Caco-2 (cell line): ENCODE data around the gene PACSIN2. TPM values are rescaled to one million over a fixed set of nuclear protein-coding genes. Genes with fewer than 3 reads are reported as not detected.

Experiments used
- BruUV-seq: library from RNA; stranded (reverse); fragments of 400-500 nt; replicated peaks from 2 replicates; lab custom pipeline; 2021; lab: Mats Ljungman, UMichigan
- CTCF ChIA-PET: fragments of 300-600 bp; sonication (Branson Sonifier 250); formaldehyde crosslinking; loops from one replicate; lab custom pipeline; 2022; ENCODE audit warnings: antibody characterized with exemption; lab: Charles Lee
- POLR2A ChIA-PET: fragments of 300-600 bp; sonication (Branson Sonifier 250); formaldehyde crosslinking; loops from one replicate; lab custom pipeline; 2022; ENCODE audit warnings: antibody characterized with exemption; lab: Charles Lee
- DNase-seq, 2 experiments: peaks; one replicate each; pipeline versions ENCODE4 v3.0.0 to v3.0.0-alpha.2; 2020 to 2022
- H3K27me3 ChIP-seq: replicated peaks from 2 replicates; pipeline ENCODE4 v1.6.0; 2011; ENCODE audit warnings: low read length; ENCODE audit not compliant: control insufficient read depth, insufficient read depth
- H3K36me3 ChIP-seq: 2 replicates; pipeline ENCODE4 v1.5.1; 2011; ENCODE audit warnings: low read length; ENCODE audit not compliant: control insufficient read depth, insufficient read depth
- H3K4me1 ChIP-seq: fragments of 250-450 bp; sonication (Bioruptor Pico); 2 replicates; pipeline ENCODE4 v1.5.1; 2020; ENCODE audit warnings: mild to moderate bottlenecking
- H3K4me3 ChIP-seq: 2 replicates; pipeline ENCODE4 v1.5.1; 2011; ENCODE audit warnings: low read depth, mild to moderate bottlenecking, control low read depth, low read length
- H3K9me3 ChIP-seq: fragments of 250-450 bp; sonication (Bioruptor Pico); 2 replicates; pipeline ENCODE4 v1.5.1; 2020; ENCODE audit warnings: mild to moderate bottlenecking, moderate library complexity
- H3K27ac Mint-ChIP-seq: one replicate; pipeline ENCODE4 v1.8.0; 2022; ENCODE audit warnings: mixed read lengths; ENCODE audit not compliant: unreplicated experiment
- H3K27me3 Mint-ChIP-seq: one replicate; pipeline ENCODE4 v1.8.0; 2022; ENCODE audit warnings: mixed read lengths; ENCODE audit not compliant: insufficient read depth, unreplicated experiment
- H3K36me3 Mint-ChIP-seq: one replicate; pipeline ENCODE4 v1.8.0; 2022; ENCODE audit warnings: mild to moderate bottlenecking, mixed read lengths; ENCODE audit not compliant: insufficient read depth, unreplicated experiment
- H3K4me1 Mint-ChIP-seq: one replicate; pipeline ENCODE4 v1.8.0; 2022; ENCODE audit warnings: low read depth, mixed read lengths; ENCODE audit not compliant: unreplicated experiment
- H3K4me3 Mint-ChIP-seq: one replicate; pipeline ENCODE4 v1.8.0; 2022; ENCODE audit warnings: mild to moderate bottlenecking, moderate library complexity, mixed read lengths; ENCODE audit not compliant: unreplicated experiment
- H3K9me3 Mint-ChIP-seq: one replicate; pipeline ENCODE4 v1.8.0; 2022; ENCODE audit warnings: mixed read lengths; ENCODE audit not compliant: unreplicated experiment
- CTCF ChIP-seq, 2 experiments: fragments of 200-600 bp in 1 of 2; IDR thresholded peaks; 1 replicate in 1 of 2; 2 replicates in 1 of 2; pipeline versions ENCODE4 v1.5.1 to v1.8.0; 2011 to 2022; ENCODE audit warnings: antibody characterized with exemption in 1 of 2, control low read depth in 1 of 2, inconsistent platforms in 1 of 2, low read depth in 1 of 2, low read length in 1 of 2, mild to moderate bottlenecking in 1 of 2, moderate library complexity in 1 of 2; ENCODE audit not compliant: insufficient read depth in 1 of 2, severe bottlenecking in 1 of 2, unreplicated experiment in 1 of 2
- intact Hi-C: fragments of 100-400 bp; cut with micrococcal nuclease; formaldehyde crosslinking; loops from one replicate; pipeline ENCODE4 v1.10.0; 2022; ENCODE audit not compliant: unreplicated experiment
- total RNA-seq: library from RNA; stranded (reverse); gene quantifications from 2 replicates; pipeline ENCODE4 v1.2.3, GENCODE V29; 2022

The PACSIN2 gene
- total RNA-seq, 1 experiment from 2014 or later: 122 TPM

GRCh38 chr22:42992092-42992491, 22.9 kb downstream of the PACSIN2 start:
- no TSS peak for BruUV-seq
- peaks cover 67% of the 10 kb centered on the region for H3K4me1 ChIP-seq

GRCh38 chr22:42991010-42991651, 23.8 kb downstream of the PACSIN2 start:
- TF ChIP-seq CTCF (IDR thresholded peaks at IDR 0.05; ENCODE audit: insufficient read depth in 1 of 2, low read depth in 1 of 2, low read length in 1 of 2, severe bottlenecking in 1 of 2, unreplicated experiment in 1 of 2): no peak
- Histone ChIP-seq H3K36me3 (no peaks in the 10 kb centered on the region; the same call in 1 of the 2 replicates), H3K27me3 (no peaks in the 10 kb centered on the region), H3K4me1 (peaks cover 58% of the 10 kb centered on the region), H3K9me3 (no peaks in the 10 kb centered on the region), H3K4me3 (no peak overlapping the region)
- intact Hi-C loops: no loop called here
- peak overlapping the region; percentile 13 for H3K4me3 Mint-ChIP-seq
- H3K27ac Mint-ChIP-seq: peak overlapping the region; percentile 69
- BruUV-seq: no TSS peak
- no peaks in the 10 kb centered on the region for H3K27me3 Mint-ChIP-seq
- DNase-seq: peak in 1 of 2 experiments; percentile 42
- H3K9me3 Mint-ChIP-seq: no peaks in the 10 kb centered on the region
- H3K36me3 Mint-ChIP-seq: peaks cover 56% of the 10 kb centered on the region
- peaks cover 54% of the 10 kb centered on the region for H3K4me1 Mint-ChIP-seq
- ChIA-PET CTCF (interaction anchor here (0.5 to 1.2 kb wide), 5 partner anchors 9 to 123 kb away, joined by 3 to 5 read pairs (median 3); no protein-coding TSS in a partner anchor), POLR2A (interaction anchor here (0.5 kb wide), 1 partner anchor 196 kb away, joined by 3 read pairs; no protein-coding TSS in a partner anchor)

More at GRCh38 chr22:42992092-42992491, 22.9 kb downstream of the PACSIN2 start:
- Mint-ChIP-seq H3K4me1 (peaks cover 44% of the 10 kb centered on the region), H3K36me3 (peaks cover 49% of the 10 kb centered on the region), H3K4me3 (no peak overlapping the region), H3K27ac (peak overlapping the region; percentile 99), H3K9me3 (no peaks in the 10 kb centered on the region), H3K27me3 (no peaks in the 10 kb centered on the region)
- H3K36me3 ChIP-seq: no peaks in the 10 kb centered on the region; the same call in 1 of the 2 replicates
- DNase-seq: no peak
- no peak overlapping the region for H3K4me3 ChIP-seq
- ChIA-PET POLR2A (no interaction called here), CTCF (interaction anchor here (0.9 kb wide), 1 partner anchor 42 kb away, joined by 5 read pairs; no protein-coding TSS in a partner anchor)
- H3K27me3 ChIP-seq: no peaks in the 10 kb centered on the region
- intact Hi-C loops: no loop called here
- no peaks in the 10 kb centered on the region for H3K9me3 ChIP-seq
- no peak for TF ChIP-seq CTCF (IDR thresholded peaks at IDR 0.05; ENCODE audit: insufficient read depth in 1 of 2, low read depth in 1 of 2, low read length in 1 of 2, severe bottlenecking in 1 of 2, unreplicated experiment in 1 of 2)

GRCh38 chr22:42990131-42990838, 24.7 kb downstream of the PACSIN2 start:
- Mint-ChIP-seq H3K27me3 (no peaks in the 10 kb centered on the region), H3K4me3 (peak overlapping the region; percentile 51), H3K36me3 (peaks cover 58% of the 10 kb centered on the region), H3K9me3 (no peaks in the 10 kb centered on the region), H3K4me1 (peaks cover 60% of the 10 kb centered on the region), H3K27ac (peak overlapping the region; percentile 64)
- ChIA-PET CTCF (interaction anchor here (0.5 to 1.2 kb wide), 5 partner anchors 17 to 123 kb away, joined by 3 to 5 read pairs (median 3); no protein-coding TSS in a partner anchor), POLR2A (interaction anchor here (0.6 kb wide), 1 partner anchor 24 kb away, joined by 3 read pairs; the partner anchor contains the start of gene PACSIN2)
- DNase-seq: peak in 1 of 2 experiments; percentile 47
- intact Hi-C loops: no loop called here
- BruUV-seq: no TSS peak
- no peaks in the 10 kb centered on the region for H3K27me3 ChIP-seq
- H3K4me1 ChIP-seq: peaks cover 50% of the 10 kb centered on the region
- peak in 1 of 2 experiments; percentile 37 for TF ChIP-seq CTCF (IDR thresholded peaks at IDR 0.05; ENCODE audit: insufficient read depth in 1 of 2, low read depth in 1 of 2, low read length in 1 of 2, severe bottlenecking in 1 of 2, unreplicated experiment in 1 of 2)
- no peaks in the 10 kb centered on the region for H3K9me3 ChIP-seq
- H3K36me3 ChIP-seq: no peaks in the 10 kb centered on the region; the same call in 1 of the 2 replicates
- H3K4me3 ChIP-seq: no peak overlapping the region
